K562 (cell line): Measurements from ENCODE around the gene KLC1. TPM values are rescaled to one million over a fixed set of nuclear protein-coding genes. Genes with fewer than 3 reads are reported as not detected.

Source experiments
- CREBBP ChIP-seq: IDR thresholded peaks from one replicate; pipeline ENCODE4 v1.6.1; 2012; ENCODE audit warnings: low read depth, mild to moderate bottlenecking, control low read depth, inconsistent platforms, low read length
- E2F8 ChIP-seq: fragments of 450-650 bp; IDR thresholded peaks from 2 replicates; pipeline ENCODE4 v1.7.1; 2018; ENCODE audit warnings: mild to moderate bottlenecking, low read depth; ENCODE audit not compliant: partially characterized antibody
- KDM4B ChIP-seq, 2 experiments: fragments of 450-650 bp in 1 of 2; sonication (generic) in 1 of 2; IDR thresholded peaks; 2 replicates each; pipeline ENCODE4 v1.6.1; 2016 to 2017; ENCODE audit warnings: borderline replicate concordance in 2 of 2, antibody characterized with exemption in 1 of 2, low read depth in 1 of 2, mild to moderate bottlenecking in 1 of 2
- KDM5B ChIP-seq: fragments of 200-600 bp; sonication (generic); IDR thresholded peaks from 2 replicates; pipeline ENCODE4 v1.6.1; 2012; ENCODE audit warnings: low read depth, mild to moderate bottlenecking, moderate library complexity, low read length, control low read depth, inconsistent platforms; ENCODE audit not compliant: insufficient replicate concordance
- PRPF4 ChIP-seq: fragments of 200-400 bp; formaldehyde crosslinking; IDR thresholded peaks from one replicate; pipeline ENCODE4 v1.6.1; 2017; ENCODE audit warnings: low read length, low read depth, mild to moderate bottlenecking; ENCODE audit not compliant: insufficient read depth, poor library complexity, severe bottlenecking
- WHSC1 ChIP-seq: IDR thresholded peaks from one replicate; pipeline ENCODE4 v1.6.1; 2012; ENCODE audit warnings: low read length, control low read depth, inconsistent platforms
- polyA plus RNA-seq, 8 experiments: library from polyadenylated mRNA; depleted of rRNA in 4 of 8; stranded (reverse) in 5 of 8; unstranded in 3 of 8; fragments of >200 nt; fragmentation: Nextera tagmentation in 2 of 8; fragmentation: Illumina TruSeq in 1 of 8; extraction: Ambion mirVana in 2 of 8; extraction: Trizol in 1 of 8; gene quantifications; 2 replicates each; pipeline versions ENCODE4 v1.2.1 to v1.2.3, GENCODE V29; 2011 to 2014; ENCODE audit warnings: inconsistent platforms in 1 of 8, missing spikeins in 1 of 8
- total RNA-seq, 7 experiments: library from RNA; depleted of rRNA in 6 of 7; stranded (reverse); fragments of >200 nt in 6 of 7; fragmentation: Illumina TruSeq in 2 of 7; extraction: Trizol in 2 of 7; gene quantifications; 2 replicates each; pipeline versions ENCODE4 v1.2.1 to v1.2.3, GENCODE V29; 2011 to 2021; ENCODE audit warnings: low replicate concordance in 1 of 7
- TF ChIP-seq, protein P1 (sequence below): fragments of 450-650 bp; IDR thresholded peaks from 2 replicates; pipeline ENCODE4 v1.6.1; 2016; ENCODE audit warnings: mild to moderate bottlenecking, moderate library complexity
- TF ChIP-seq, protein P2 (sequence below), 2 experiments: IDR thresholded peaks; 2 replicates each; pipeline ENCODE4 v1.6.1; 2011; ENCODE audit warnings: borderline replicate concordance in 1 of 2, control low read depth in 1 of 2, low read depth in 1 of 2, low read length in 1 of 2, mild to moderate bottlenecking in 1 of 2, mixed read lengths in 1 of 2, moderate library complexity in 1 of 2; ENCODE audit not compliant: insufficient read depth in 1 of 2, insufficient read length in 1 of 2, poor library complexity in 1 of 2, severe bottlenecking in 1 of 2; ENCODE audit errors: extremely low read depth in 1 of 2

The KLC1 gene
- total and polyA plus RNA-seq, 9 of the 15 experiments (the other 6 are each of a cell fraction or from before 2014, with no cell fraction given), result 4.9 to 134 (median 54.8) TPM

DNA sequence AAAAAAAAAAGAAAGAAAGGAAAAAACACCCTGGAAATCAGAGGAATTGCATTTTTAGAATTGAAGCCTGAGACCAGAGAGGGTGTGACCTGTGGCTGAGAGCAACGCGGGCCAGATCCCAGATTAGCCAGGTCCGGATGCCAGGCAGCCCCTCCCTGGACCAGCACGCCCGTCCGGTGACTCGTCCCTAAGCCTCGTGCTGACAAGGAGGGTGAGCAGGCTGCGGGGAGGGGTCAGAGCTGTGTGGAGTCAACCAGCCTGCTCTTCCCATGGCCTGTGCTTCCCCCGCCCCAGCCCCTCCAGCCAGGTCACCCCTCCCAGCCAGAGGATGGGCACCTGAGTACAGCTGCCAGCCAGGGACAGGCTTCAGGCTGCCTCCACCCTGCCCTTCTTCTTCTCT, 4.2 kb upstream of the KLC1 start (continued):
- TF ChIP-seq, protein P1, sequence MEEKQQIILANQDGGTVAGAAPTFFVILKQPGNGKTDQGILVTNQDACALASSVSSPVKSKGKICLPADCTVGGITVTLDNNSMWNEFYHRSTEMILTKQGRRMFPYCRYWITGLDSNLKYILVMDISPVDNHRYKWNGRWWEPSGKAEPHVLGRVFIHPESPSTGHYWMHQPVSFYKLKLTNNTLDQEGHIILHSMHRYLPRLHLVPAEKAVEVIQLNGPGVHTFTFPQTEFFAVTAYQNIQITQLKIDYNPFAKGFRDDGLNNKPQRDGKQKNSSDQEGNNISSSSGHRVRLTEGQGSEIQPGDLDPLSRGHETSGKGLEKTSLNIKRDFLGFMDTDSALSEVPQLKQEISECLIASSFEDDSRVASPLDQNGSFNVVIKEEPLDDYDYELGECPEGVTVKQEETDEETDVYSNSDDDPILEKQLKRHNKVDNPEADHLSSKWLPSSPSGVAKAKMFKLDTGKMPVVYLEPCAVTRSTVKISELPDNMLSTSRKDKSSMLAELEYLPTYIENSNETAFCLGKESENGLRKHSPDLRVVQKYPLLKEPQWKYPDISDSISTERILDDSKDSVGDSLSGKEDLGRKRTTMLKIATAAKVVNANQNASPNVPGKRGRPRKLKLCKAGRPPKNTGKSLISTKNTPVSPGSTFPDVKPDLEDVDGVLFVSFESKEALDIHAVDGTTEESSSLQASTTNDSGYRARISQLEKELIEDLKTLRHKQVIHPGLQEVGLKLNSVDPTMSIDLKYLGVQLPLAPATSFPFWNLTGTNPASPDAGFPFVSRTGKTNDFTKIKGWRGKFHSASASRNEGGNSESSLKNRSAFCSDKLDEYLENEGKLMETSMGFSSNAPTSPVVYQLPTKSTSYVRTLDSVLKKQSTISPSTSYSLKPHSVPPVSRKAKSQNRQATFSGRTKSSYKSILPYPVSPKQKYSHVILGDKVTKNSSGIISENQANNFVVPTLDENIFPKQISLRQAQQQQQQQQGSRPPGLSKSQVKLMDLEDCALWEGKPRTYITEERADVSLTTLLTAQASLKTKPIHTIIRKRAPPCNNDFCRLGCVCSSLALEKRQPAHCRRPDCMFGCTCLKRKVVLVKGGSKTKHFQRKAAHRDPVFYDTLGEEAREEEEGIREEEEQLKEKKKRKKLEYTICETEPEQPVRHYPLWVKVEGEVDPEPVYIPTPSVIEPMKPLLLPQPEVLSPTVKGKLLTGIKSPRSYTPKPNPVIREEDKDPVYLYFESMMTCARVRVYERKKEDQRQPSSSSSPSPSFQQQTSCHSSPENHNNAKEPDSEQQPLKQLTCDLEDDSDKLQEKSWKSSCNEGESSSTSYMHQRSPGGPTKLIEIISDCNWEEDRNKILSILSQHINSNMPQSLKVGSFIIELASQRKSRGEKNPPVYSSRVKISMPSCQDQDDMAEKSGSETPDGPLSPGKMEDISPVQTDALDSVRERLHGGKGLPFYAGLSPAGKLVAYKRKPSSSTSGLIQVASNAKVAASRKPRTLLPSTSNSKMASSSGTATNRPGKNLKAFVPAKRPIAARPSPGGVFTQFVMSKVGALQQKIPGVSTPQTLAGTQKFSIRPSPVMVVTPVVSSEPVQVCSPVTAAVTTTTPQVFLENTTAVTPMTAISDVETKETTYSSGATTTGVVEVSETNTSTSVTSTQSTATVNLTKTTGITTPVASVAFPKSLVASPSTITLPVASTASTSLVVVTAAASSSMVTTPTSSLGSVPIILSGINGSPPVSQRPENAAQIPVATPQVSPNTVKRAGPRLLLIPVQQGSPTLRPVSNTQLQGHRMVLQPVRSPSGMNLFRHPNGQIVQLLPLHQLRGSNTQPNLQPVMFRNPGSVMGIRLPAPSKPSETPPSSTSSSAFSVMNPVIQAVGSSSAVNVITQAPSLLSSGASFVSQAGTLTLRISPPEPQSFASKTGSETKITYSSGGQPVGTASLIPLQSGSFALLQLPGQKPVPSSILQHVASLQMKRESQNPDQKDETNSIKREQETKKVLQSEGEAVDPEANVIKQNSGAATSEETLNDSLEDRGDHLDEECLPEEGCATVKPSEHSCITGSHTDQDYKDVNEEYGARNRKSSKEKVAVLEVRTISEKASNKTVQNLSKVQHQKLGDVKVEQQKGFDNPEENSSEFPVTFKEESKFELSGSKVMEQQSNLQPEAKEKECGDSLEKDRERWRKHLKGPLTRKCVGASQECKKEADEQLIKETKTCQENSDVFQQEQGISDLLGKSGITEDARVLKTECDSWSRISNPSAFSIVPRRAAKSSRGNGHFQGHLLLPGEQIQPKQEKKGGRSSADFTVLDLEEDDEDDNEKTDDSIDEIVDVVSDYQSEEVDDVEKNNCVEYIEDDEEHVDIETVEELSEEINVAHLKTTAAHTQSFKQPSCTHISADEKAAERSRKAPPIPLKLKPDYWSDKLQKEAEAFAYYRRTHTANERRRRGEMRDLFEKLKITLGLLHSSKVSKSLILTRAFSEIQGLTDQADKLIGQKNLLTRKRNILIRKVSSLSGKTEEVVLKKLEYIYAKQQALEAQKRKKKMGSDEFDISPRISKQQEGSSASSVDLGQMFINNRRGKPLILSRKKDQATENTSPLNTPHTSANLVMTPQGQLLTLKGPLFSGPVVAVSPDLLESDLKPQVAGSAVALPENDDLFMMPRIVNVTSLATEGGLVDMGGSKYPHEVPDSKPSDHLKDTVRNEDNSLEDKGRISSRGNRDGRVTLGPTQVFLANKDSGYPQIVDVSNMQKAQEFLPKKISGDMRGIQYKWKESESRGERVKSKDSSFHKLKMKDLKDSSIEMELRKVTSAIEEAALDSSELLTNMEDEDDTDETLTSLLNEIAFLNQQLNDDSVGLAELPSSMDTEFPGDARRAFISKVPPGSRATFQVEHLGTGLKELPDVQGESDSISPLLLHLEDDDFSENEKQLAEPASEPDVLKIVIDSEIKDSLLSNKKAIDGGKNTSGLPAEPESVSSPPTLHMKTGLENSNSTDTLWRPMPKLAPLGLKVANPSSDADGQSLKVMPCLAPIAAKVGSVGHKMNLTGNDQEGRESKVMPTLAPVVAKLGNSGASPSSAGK, result peak; percentile 48
- no peak for TF ChIP-seq CREBBP
- no peak for TF ChIP-seq E2F8
- TF ChIP-seq WHSC1, result no peak
- no peak for TF ChIP-seq KDM5B
- TF ChIP-seq, protein P2, sequence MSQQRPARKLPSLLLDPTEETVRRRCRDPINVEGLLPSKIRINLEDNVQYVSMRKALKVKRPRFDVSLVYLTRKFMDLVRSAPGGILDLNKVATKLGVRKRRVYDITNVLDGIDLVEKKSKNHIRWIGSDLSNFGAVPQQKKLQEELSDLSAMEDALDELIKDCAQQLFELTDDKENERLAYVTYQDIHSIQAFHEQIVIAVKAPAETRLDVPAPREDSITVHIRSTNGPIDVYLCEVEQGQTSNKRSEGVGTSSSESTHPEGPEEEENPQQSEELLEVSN (IDR thresholded peaks at IDR 0.05; ENCODE audit: borderline replicate concordance in 1 of 2, extremely low read depth in 1 of 2, insufficient read depth in 1 of 2, insufficient read length in 1 of 2, low read depth in 1 of 2, low read length in 1 of 2, poor library complexity in 1 of 2, severe bottlenecking in 1 of 2), result peak in 1 of 2 experiments; percentile 37
- TF ChIP-seq PRPF4, result no peak
- TF ChIP-seq KDM4B (IDR thresholded peaks at IDR 0.05; ENCODE audit: borderline replicate concordance in 2 of 2, low read depth in 1 of 2), result no peak
